OCI-LY7 (cell line): ENCODE measurements around the gene AQP12B. TPM values are rescaled to one million over a fixed set of nuclear protein-coding genes. Genes with fewer than 3 reads are reported as not detected.

Experiments
- BruUV-seq: library from RNA; stranded (reverse); fragments of 400-500 nt; replicated peaks from 2 replicates; lab custom pipeline; 2021; lab: Mats Ljungman, UMichigan
- CTCF ChIA-PET: fragments of 300-600 bp; sonication (Branson Sonifier 250); formaldehyde crosslinking; loops from one replicate; lab custom pipeline; 2022; ENCODE audit warnings: antibody characterized with exemption; ENCODE audit not compliant: unreplicated experiment; lab: Charles Lee
- POLR2A ChIA-PET: fragments of 300-600 bp; sonication (Branson Sonifier 250); formaldehyde crosslinking; loops from one replicate; lab custom pipeline; 2022; ENCODE audit warnings: antibody characterized with exemption; lab: Charles Lee
- DNase-seq: peaks from one replicate; pipeline ENCODE4 v3.0.0-alpha.2; 2015; ENCODE audit warnings: low spot score
- H2AFZ ChIP-seq: fragments of 200-600 bp; sonication (generic), shearing (Covaris generic); 2 replicates; pipeline ENCODE4 v1.6.1; 2014; ENCODE audit warnings: mild to moderate bottlenecking, antibody characterized with exemption, low read length, moderate library complexity
- H3K27ac ChIP-seq: fragments of 200-600 bp; sonication (generic); 2 replicates; pipeline ENCODE4 v1.5.1; 2014; ENCODE audit warnings: mixed run types, low read depth, mild to moderate bottlenecking, moderate library complexity, low read length, inconsistent platforms; ENCODE audit not compliant: poor library complexity, severe bottlenecking
- H3K36me3 ChIP-seq: fragments of 200-600 bp; sonication (generic); 2 replicates; pipeline ENCODE4 v1.6.1; 2014; ENCODE audit warnings: mild to moderate bottlenecking, antibody characterized with exemption, low read length, moderate library complexity, mixed read lengths; ENCODE audit not compliant: insufficient read depth
- H3K4me1 ChIP-seq: fragments of 200-600 bp; sonication (generic); 2 replicates; pipeline ENCODE4 v1.5.1; 2014; ENCODE audit warnings: mild to moderate bottlenecking, low read length; ENCODE audit not compliant: insufficient read depth, poor library complexity, severe bottlenecking
- H3K4me2 ChIP-seq: fragments of 200-600 bp; sonication (generic); 2 replicates; pipeline ENCODE4 v1.6.1; 2014; ENCODE audit warnings: mild to moderate bottlenecking, low read length
- H3K4me3 ChIP-seq: fragments of 200-600 bp; sonication (generic); 2 replicates; pipeline ENCODE4 v1.5.1; 2014; ENCODE audit warnings: mild to moderate bottlenecking, low read depth, low read length; ENCODE audit not compliant: poor library complexity, severe bottlenecking
- H3K79me2 ChIP-seq: fragments of 200-600 bp; sonication (generic); 2 replicates; pipeline ENCODE4 v1.6.1; 2016; ENCODE audit warnings: low read depth, mild to moderate bottlenecking, low read length, moderate library complexity, mixed read lengths; ENCODE audit not compliant: insufficient read depth
- H3K9me2 ChIP-seq: fragments of 200-600 bp; sonication (generic); 2 replicates; pipeline ENCODE4 v1.6.1; 2016; ENCODE audit warnings: mild to moderate bottlenecking, low read length, mixed read lengths; ENCODE audit not compliant: insufficient read depth
- H3K9me3 ChIP-seq: fragments of 200-600 bp; sonication (generic); 2 replicates; pipeline ENCODE4 v1.6.1; 2014; ENCODE audit warnings: mild to moderate bottlenecking, mixed run types, low read length, mixed read lengths
- H4K20me1 ChIP-seq: fragments of 200-600 bp; sonication (generic); 2 replicates; pipeline ENCODE4 v1.6.1; 2014; ENCODE audit warnings: mild to moderate bottlenecking, antibody characterized with exemption, low read length, moderate library complexity, mixed read lengths; ENCODE audit not compliant: insufficient read depth
- CTCF ChIP-seq: fragments of 200-600 bp; sonication (generic); conservative IDR thresholded peaks from 2 replicates; pipeline ENCODE4 v1.5.1; 2014; ENCODE audit warnings: mild to moderate bottlenecking, antibody characterized with exemption, low read length, moderate library complexity, mixed read lengths
- EZH2phosphoT487 ChIP-seq: fragments of 200-600 bp; sonication (generic); IDR thresholded peaks from 2 replicates; pipeline ENCODE4 v1.6.1; 2018; ENCODE audit warnings: low read depth, borderline replicate concordance, mild to moderate bottlenecking, mixed run types, antibody characterized with exemption, low read length, moderate library complexity, mixed read lengths
- intact Hi-C: fragments of 100-400 bp; cut with micrococcal nuclease; formaldehyde crosslinking; loops from one replicate; pipeline ENCODE4 v1.10.0; 2022; ENCODE audit not compliant: unreplicated experiment
- total RNA-seq, 2 experiments: library from RNA; depleted of rRNA in 1 of 2; stranded (reverse); fragments of >200 nt in 1 of 2; shearing (Covaris generic) in 1 of 2; gene quantifications; 2 replicates each; pipeline ENCODE4 v1.2.3, GENCODE V29; 2014 to 2022

The AQP12B gene
- total RNA-seq, 2 experiments from 2014 or later, result not detected

- H3K4me3 ChIP-seq, result no peak overlapping the region
- DNase-seq, result no peak
- intact Hi-C loops, result no loop called here
- H3K79me2 ChIP-seq, result no peaks in the 10 kb centered on the region
- H3K27ac ChIP-seq, result no peak overlapping the region
- no peak overlapping the region for H2AFZ ChIP-seq
- no peak overlapping the region for H3K4me2 ChIP-seq
- TF ChIP-seq CTCF (no peak), EZH2phosphoT487 (no peak)
- no peaks in the 10 kb centered on the region for H3K36me3 ChIP-seq
- ChIA-PET CTCF (no interaction called here), POLR2A (no interaction called here)
- H3K9me2 ChIP-seq, result no peaks in the 10 kb centered on the region
- BruUV-seq, result no TSS peak
- H3K4me1 ChIP-seq, result no peaks in the 10 kb centered on the region
- H4K20me1 ChIP-seq, result no peaks in the 10 kb centered on the region
- H3K9me3 ChIP-seq, result no peaks in the 10 kb centered on the region
Observed at GRCh38 chr2:240713071-240713927, 30.6 kb upstream of the AQP12B start.

- ChIA-PET POLR2A (no interaction called here), CTCF (no interaction called here)
- intact Hi-C loops, result no loop called here
Observed at GRCh38 chr2:240712121-240712520, 29.4 kb upstream of the AQP12B start.

More at GRCh38 chr2:240712121-240712520, 29.4 kb upstream of the AQP12B start:
- no peak for TF ChIP-seq CTCF
- no peak for TF ChIP-seq EZH2phosphoT487
- H3K9me3 ChIP-seq, result no peaks in the 10 kb centered on the region
- BruUV-seq, result no TSS peak
- no peaks in the 10 kb centered on the region for H3K4me1 ChIP-seq
- H3K9me2 ChIP-seq, result no peaks in the 10 kb centered on the region
- H4K20me1 ChIP-seq, result no peaks in the 10 kb centered on the region
- no peak overlapping the region for H2AFZ ChIP-seq
- no peaks in the 10 kb centered on the region for H3K36me3 ChIP-seq
- no peaks in the 10 kb centered on the region for H3K79me2 ChIP-seq
- DNase-seq, result no peak
- no peak overlapping the region for H3K4me3 ChIP-seq
- H3K27ac ChIP-seq, result no peak overlapping the region
- no peak overlapping the region for H3K4me2 ChIP-seq
